HG03460 (cell line): ENCODE data around the gene LRP5.

Source experiments
- ATAC-seq: cut with Tn5 transposase; IDR thresholded peaks from one replicate; pipeline ENCODE4 v1.9.1; 2021; ENCODE audit not compliant: unreplicated experiment

Gene LRP5

GRCh38 chr11:68345776-68346461 lies 33.5 kb downstream of the LRP5 start:
- no peak for ATAC-seq

GRCh38 chr11:68346462-68346790 lies 34.0 kb downstream of the LRP5 start:
- ATAC-seq, result no peak

GRCh38 chr11:68347345-68347744 lies 35.0 kb downstream of the LRP5 start:
- ATAC-seq, result no peak

- no peak for ATAC-seq
Measured at GRCh38 chr11:68347841-68348240, 35.5 kb downstream of the LRP5 start.

GRCh38 chr11:68349461-68350249 lies 37.3 kb downstream of the LRP5 start:
- ATAC-seq, result no peak

- no peak for ATAC-seq
Measured at GRCh38 chr11:68350759-68351449, 38.5 kb downstream of the LRP5 start.

- ATAC-seq, result no peak
Measured at GRCh38 chr11:68351450-68352275, 39.3 kb downstream of the LRP5 start.

- no peak for ATAC-seq
Measured at GRCh38 chr11:68352591-68352990, 40.2 kb downstream of the LRP5 start.

GRCh38 chr11:68353118-68353517 lies 40.7 kb downstream of the LRP5 start:
- no peak for ATAC-seq

GRCh38 chr11:68353669-68354068 lies 41.3 kb downstream of the LRP5 start:
- no peak for ATAC-seq

- no peak for ATAC-seq
Measured at GRCh38 chr11:68354148-68354872, 41.9 kb downstream of the LRP5 start.

- ATAC-seq, result no peak
Measured at GRCh38 chr11:68355471-68355870, 43.1 kb downstream of the LRP5 start.

GRCh38 chr11:68357568-68357967 lies 45.2 kb downstream of the LRP5 start:
- ATAC-seq, result no peak

GRCh38 chr11:68358416-68358815 lies 46.0 kb downstream of the LRP5 start:
- ATAC-seq, result no peak

GRCh38 chr11:68361702-68362101 lies 49.3 kb downstream of the LRP5 start:
- ATAC-seq, result no peak

- ATAC-seq, result no peak
Measured at GRCh38 chr11:68362801-68363379, 50.5 kb downstream of the LRP5 start.

- no peak for ATAC-seq
Measured at GRCh38 chr11:68363776-68364175, 51.4 kb downstream of the LRP5 start.

GRCh38 chr11:68364581-68364980 lies 52.2 kb downstream of the LRP5 start:
- ATAC-seq, result no peak

- ATAC-seq, result no peak
Measured at GRCh38 chr11:68365943-68366435, 53.6 kb downstream of the LRP5 start.

GRCh38 chr11:68367252-68367651 lies 54.9 kb downstream of the LRP5 start:
- ATAC-seq, result no peak
